ENCODE measurements around the gene RBMS1. TPM values are rescaled to one million over a fixed set of nuclear protein-coding genes. Genes with fewer than 3 reads are reported as not detected.

Gene RBMS1
- total and polyA plus RNA-seq, 3 donors from 2014 or later, result 26.8 to 34.7 (median 30.0) TPM

DNA sequence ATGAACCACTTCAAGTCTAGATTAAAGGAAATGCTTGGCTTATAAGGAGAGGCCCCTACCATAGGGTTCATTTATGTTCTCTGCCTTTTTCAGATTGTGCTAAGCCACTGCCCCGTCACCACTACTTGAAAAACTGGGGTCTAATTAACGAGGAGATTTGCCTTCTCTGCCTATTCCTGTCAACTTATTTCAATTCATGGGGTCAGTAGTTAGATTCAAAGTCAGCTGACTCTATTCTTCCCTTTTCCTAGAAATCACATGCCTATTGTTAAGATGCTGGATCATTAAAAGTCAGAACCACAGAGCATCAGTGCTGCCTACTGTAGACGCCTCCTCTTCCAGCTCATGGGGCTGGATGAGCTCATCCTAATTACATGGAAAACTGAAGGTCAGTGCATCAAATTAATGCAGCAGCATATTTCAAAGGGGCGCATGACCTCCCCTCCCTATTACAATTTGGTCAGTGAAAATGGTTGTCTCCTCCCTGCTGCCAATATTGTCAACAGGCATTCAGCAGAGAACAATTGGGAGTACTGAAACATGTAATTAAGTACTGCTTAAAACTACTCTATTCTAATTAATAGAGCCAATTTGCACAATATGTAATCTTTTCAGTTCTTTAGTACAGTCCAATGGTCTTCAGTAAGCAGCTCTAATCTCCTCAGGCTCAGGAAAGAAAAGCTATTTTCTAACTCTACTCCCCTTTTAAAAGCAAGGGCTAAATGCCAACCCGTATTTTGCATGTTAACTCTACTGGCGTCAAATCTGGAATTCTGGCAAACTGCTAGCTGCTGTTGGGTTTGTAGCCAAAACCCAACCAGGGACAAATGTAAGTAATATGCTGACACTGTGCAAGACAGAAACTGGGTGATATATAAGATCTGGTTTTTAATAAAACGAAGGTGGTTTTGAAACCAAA lies 176.2 kb downstream of the RBMS1 start:
- Histone ChIP-seq H3K36me3 (ENCODE audit: low read depth, missing control alignments) (no peaks in the 10 kb centered on the region), H3K4me1 (peaks cover 7% of the 10 kb centered on the region), H3K27ac (no peak overlapping the region), H3K9me3 (no peaks in the 10 kb centered on the region), H3K27me3 (no peaks in the 10 kb centered on the region), H3K4me3 (no peak overlapping the region)
- TF ChIP-seq CTCF (IDR thresholded peaks at IDR 0.05), result no peak
- TF ChIP-seq POLR2A (IDR thresholded peaks at IDR 0.05), result no peak
- intact Hi-C loops (cut with DNase I; ENCODE audit: low total_unique reads), result no loop called here
- no peak for DNase-seq
- WGBS, 2 donors, result 63 to 65% methylated on average over 7 of the region's 7 CpGs

GRCh38 chr2:160315337-160315736 lies 178.3 kb downstream of the RBMS1 start:
- Histone ChIP-seq H3K27ac (no peak overlapping the region), H3K4me1 (peaks cover 7% of the 10 kb centered on the region), H3K36me3 (ENCODE audit: low read depth, missing control alignments) (no peaks in the 10 kb centered on the region), H3K4me3 (no peak overlapping the region), H3K27me3 (no peaks in the 10 kb centered on the region), H3K9me3 (no peaks in the 10 kb centered on the region)
- no peak for DNase-seq
- 58 to 66% methylated on average over 2 of the region's 2 CpGs for WGBS, 2 donors
- intact Hi-C loops (cut with DNase I; ENCODE audit: low total_unique reads), result no loop called here
- TF ChIP-seq CTCF (IDR thresholded peaks at IDR 0.05), result no peak
- TF ChIP-seq POLR2A (IDR thresholded peaks at IDR 0.05), result no peak

DNA sequence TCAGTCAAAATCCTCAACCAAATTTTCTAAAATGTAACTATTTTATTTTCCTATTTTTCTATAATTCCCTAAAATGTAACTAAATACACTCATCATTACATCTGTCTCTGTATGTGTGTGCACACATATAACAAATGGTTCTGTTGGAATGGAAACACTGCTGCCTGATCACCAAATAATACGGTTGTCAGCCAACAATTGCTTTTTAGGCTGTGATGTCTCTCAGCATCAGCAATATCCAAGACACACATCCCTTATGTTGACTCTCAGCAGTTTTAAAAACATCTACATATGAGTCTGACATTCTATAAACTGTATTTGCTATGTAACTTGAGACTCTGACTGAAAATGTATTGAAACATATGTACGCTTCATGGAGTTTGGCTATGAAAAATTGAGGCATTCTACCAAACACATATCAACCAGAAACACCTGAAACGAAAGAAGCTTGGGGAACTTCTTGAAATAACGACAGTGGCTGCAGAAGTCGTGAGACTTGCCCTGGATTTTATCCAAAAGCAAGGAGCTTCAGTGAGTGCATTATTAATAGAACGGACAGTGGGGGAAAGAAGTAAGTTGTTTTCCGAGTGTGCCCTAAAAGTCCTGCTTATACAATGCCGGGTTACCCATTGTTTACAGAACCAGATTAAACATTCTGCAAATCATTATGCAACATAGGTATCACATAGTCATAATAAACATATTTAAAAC lies 183.3 kb downstream of the RBMS1 start:
- Histone ChIP-seq H3K9me3 (no peaks in the 10 kb centered on the region), H3K36me3 (ENCODE audit: low read depth, missing control alignments) (no peaks in the 10 kb centered on the region), H3K4me1 (peaks cover 2% of the 10 kb centered on the region), H3K27ac (no peak overlapping the region), H3K27me3 (no peaks in the 10 kb centered on the region), H3K4me3 (no peak overlapping the region)
- DNase-seq, result no peak
- WGBS, 2 donors, result 59 to 71% methylated on average over 8 of the region's 8 CpGs
- TF ChIP-seq POLR2A (IDR thresholded peaks at IDR 0.05), result no peak
- TF ChIP-seq CTCF (IDR thresholded peaks at IDR 0.05), result no peak
- intact Hi-C loops (cut with DNase I; ENCODE audit: low total_unique reads), result no loop called here

GRCh38 chr2:160309585-160309984 lies 184.0 kb downstream of the RBMS1 start:
- no peaks in the 10 kb centered on the region for H3K9me3 ChIP-seq
- no peak for TF ChIP-seq CTCF (IDR thresholded peaks at IDR 0.05)
- TF ChIP-seq POLR2A (IDR thresholded peaks at IDR 0.05), result no peak
- no peaks in the 10 kb centered on the region for H3K36me3 ChIP-seq (ENCODE audit: low read depth, missing control alignments)
- no peak for DNase-seq
- no peak overlapping the region for H3K4me3 ChIP-seq
- intact Hi-C loops (cut with DNase I; ENCODE audit: low total_unique reads), result no loop called here
- no peak overlapping the region for H3K27ac ChIP-seq
- peaks cover 2% of the 10 kb centered on the region for H3K4me1 ChIP-seq
- no peaks in the 10 kb centered on the region for H3K27me3 ChIP-seq
